Cerebellar cortex (tissue), 1 donor: Measurements from ENCODE around the gene CTSZ.
A peak's percentile ranks its signal among the peaks of the same experiment; 100 is the strongest.
"Not testable (repeated sequence)": the region's sequence is repeated elsewhere in the genome, so short reads cannot be mapped to it uniquely, and the experiment has no call there.

Source experiments
- DNase-seq: peaks from one replicate; pipeline ENCODE4 v3.0.0-alpha.2; 2015; ENCODE audit warnings: low spot score

Gene CTSZ

DNA sequence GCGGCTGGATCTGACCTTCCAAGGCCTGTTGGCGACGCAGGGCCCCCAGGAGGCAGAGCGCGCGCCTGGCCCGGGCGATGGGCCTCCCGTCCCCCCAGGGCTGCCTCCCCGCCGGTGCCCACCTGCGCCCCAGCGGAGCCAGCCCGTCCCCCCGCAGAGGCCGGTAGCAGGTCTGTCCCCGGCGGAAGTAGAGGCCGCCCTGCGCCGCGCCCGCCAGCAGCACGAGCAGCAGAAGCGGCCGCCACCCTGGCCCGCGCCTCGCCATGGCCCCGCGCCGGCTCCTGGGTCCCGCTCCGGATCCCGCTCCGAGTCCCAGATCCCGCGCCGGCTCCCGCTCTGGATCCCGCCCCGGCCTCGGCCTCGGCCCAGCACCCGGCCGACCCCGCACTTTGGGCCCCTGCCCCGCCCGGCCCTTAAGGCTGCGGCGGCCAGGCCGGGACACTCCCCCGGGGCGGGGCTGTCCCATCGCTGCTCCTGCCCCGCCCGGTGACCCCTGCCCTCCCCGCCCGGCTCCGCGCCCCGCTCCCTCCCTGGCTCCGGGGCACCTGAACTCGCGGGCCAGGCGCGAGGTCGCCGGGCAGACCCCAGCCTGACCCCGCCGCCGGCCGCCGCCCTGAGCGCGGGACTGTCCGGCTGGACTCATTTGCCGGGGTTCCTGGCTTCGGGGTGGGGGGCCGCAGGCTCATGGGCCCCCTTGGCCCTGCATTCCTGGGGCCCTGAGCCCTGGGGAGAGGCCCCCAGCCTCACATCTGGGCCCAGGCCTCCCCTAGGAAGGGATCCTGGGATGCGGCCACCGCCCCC, at the start of gene CTSZ:
CTSZ (minus strand) TSS at position 391 of the 801 bp plus-strand sequence; CDS start at position 265, 126 bp downstream.
- no peak for DNase-seq

- no peak for DNase-seq
These were observed 48.2 kb upstream of the CTSZ start for GRCh38 chr20:59055302-59055701.

- no peak for DNase-seq
These were observed 44.7 kb upstream of the CTSZ start for GRCh38 chr20:59051666-59052185.

DNA sequence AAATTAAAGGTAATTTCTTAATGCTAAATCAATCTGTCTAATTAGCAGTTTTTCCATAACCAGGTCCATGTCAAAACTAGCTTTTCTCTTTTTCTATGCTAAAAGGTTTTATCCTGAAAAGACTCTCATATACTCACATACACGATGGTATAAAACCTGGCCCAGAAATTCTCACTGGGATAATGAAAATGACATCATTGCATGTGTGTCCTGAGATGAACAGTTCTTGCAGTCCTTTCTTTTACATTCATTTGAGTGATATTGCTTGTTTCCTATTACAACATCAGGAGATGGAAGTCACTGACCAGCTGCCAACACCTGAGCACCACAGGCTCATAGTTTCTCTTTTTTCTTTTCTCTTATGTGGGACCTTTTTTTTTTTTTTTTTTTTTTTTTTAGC, 43.4 kb upstream of the CTSZ start:
- no peak for DNase-seq

DNA sequence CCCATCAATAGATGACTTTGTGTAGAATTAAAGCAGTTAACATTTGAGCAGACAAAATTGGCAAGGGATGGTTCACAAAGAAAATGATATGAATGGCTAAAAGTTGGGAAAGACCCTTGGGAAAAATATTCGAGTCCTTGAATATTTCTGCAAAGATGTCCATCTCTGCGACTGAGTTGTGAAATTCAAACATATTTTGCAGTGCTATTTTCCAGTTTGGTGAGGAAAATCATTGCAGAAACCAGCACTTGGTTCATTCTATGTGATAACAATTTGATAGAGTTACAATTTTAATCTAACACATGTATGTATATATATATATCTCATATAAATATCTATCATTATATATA, 41.6 kb upstream of the CTSZ start:
- no peak for DNase-seq

GRCh38 chr20:59047938-59048680, 41.1 kb upstream of the CTSZ start:
- no peak for DNase-seq

DNA sequence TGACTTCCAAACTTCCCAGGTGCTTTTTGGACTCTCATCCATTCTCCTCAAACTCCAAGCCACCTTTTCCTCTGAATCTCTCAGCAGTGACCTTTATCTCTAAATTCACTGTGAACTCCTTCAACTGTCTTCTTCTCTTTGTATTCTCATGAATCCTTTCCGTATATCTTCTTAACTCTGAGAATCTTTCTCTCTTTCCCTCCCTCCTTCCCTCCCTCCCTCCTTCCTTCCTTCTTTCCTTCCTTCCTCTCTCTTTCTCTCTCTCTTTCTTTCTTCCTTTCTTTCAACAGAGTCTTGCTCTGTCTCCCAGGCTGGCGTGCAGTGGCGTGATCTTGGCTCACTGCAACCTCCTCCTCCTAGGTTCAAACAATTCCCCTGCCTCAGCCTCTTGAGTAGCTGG, 39.8 kb upstream of the CTSZ start:
- no peak for DNase-seq

GRCh38 chr20:59044796-59045195, 37.7 kb upstream of the CTSZ start:
- DNase-seq: no peak

GRCh38 chr20:59044295-59044694, 37.2 kb upstream of the CTSZ start:
- DNase-seq: no peak

- no peak for DNase-seq
These were observed 36.6 kb upstream of the CTSZ start for GRCh38 chr20:59043698-59044097.

- peak; percentile 84 for DNase-seq
These were observed 36.0 kb upstream of the CTSZ start for GRCh38 chr20:59042796-59043631.

GRCh38 chr20:59042151-59042795, 35.2 kb upstream of the CTSZ start, which contains the start of gene PRELID3B:
Gene PRELID3B (minus strand): TSS chr20:59042786. CDS start chr20:59042730, 56 bp downstream.
- DNase-seq: no peak

GRCh38 chr20:59041487-59041886, 34.4 kb upstream of the CTSZ start:
- DNase-seq: not testable (repeated sequence)

- DNase-seq: no peak
These were observed 33.6 kb upstream of the CTSZ start for GRCh38 chr20:59040667-59041066.

DNA sequence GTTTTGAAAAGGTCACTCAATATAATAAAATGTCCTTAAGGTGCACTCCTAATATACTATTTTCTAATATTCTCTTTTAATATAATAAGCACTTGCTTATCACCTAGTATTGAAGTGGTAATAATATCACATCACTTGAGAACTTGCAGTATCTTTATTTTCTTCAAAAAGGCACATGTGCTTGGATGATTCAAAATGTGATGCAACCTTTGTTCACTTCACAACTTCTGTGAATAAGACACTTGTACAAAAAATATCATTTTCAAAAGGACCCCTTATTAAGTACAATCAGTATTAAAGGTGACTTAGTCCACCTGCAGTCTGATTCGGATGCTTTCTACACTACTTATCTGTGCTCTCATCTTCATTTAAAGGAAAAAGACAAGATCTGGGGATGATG, 32.2 kb upstream of the CTSZ start:
- no peak for DNase-seq

GRCh38 chr20:59037386-59037785, 30.3 kb upstream of the CTSZ start:
- DNase-seq: no peak

DNA sequence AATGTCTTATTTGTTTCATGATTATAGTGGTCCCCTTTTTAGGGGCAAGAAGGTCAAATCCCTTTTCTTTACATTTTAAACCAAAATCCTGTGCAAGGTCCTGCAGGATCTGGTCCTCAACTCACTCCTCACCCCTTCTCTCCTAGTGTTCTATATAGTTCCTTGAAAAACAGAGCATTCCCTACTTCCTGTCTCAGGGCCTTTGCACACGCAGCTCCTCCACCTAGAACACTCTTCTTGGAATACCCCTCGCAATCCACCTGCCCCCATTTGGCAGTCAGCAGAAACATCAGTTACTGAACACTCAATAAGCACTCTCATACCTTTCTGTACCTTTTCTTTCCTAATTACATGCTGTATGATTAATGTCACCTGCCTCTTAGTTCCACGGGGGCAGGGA, 28.3 kb upstream of the CTSZ start:
- DNase-seq: no peak

DNA sequence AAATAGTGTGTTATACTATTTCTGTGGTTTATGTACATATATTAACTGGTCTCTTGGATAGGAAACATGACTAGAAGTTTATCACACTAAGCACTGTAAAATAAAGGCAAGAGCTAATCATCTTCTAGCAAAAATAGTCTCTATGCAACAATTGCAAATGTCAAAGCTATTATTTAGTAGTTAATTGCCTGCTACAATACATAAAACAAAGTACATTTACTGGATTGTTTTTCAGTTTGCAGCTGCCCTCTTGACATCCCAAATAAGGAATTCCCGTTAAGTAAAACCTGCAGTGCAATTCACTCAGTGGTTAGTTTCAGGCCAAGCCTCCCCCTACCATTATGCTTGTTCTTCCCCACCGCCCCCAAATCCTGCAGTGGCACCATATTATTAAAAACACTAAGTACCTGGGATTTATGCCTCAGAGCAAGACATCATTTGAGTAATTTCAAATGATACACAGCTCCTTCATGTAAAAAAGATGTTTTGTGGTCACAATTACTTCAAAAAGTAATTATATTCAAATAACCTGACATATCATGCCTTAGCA, 26.6 kb upstream of the CTSZ start:
- no peak for DNase-seq

- no peak for DNase-seq
These were observed 26.0 kb upstream of the CTSZ start for GRCh38 chr20:59033093-59033492.

- DNase-seq: no peak
These were observed 25.6 kb upstream of the CTSZ start for GRCh38 chr20:59032713-59033059.

GRCh38 chr20:59032023-59032712, 25.1 kb upstream of the CTSZ start, which contains the start of gene ATP5F1E:
Gene ATP5F1E (minus strand): TSS chr20:59032335. CDS start chr20:59032251, 84 bp downstream.
- peak; percentile 95 for DNase-seq
